ENCODE measurements around the gene CELSR1. TPM values are rescaled to one million over a fixed set of nuclear protein-coding genes. Genes with fewer than 3 reads are reported as not detected.
A peak's percentile ranks its signal among the peaks of the same experiment; 100 is the strongest.

The CELSR1 gene
- total and polyA plus RNA-seq, 2 donors from 2014 or later: 15.7 to 49.9 TPM

GRCh38 chr22:46353483-46354105 is 183.8 kb downstream of the CELSR1 start:
- Histone ChIP-seq H3K36me3 (ENCODE audit: control insufficient read depth in 2 of 3, insufficient read depth in 3 of 3, low read length in 3 of 3) (peaks cover 3 to 46% (median 32%) of the 10 kb centered on the region in 3 donors), H3K9ac (ENCODE audit: low read length in 3 of 3) (no peak overlapping the region)
- DNase-seq: peak in 1 of 5 donors; percentile 34

DNA sequence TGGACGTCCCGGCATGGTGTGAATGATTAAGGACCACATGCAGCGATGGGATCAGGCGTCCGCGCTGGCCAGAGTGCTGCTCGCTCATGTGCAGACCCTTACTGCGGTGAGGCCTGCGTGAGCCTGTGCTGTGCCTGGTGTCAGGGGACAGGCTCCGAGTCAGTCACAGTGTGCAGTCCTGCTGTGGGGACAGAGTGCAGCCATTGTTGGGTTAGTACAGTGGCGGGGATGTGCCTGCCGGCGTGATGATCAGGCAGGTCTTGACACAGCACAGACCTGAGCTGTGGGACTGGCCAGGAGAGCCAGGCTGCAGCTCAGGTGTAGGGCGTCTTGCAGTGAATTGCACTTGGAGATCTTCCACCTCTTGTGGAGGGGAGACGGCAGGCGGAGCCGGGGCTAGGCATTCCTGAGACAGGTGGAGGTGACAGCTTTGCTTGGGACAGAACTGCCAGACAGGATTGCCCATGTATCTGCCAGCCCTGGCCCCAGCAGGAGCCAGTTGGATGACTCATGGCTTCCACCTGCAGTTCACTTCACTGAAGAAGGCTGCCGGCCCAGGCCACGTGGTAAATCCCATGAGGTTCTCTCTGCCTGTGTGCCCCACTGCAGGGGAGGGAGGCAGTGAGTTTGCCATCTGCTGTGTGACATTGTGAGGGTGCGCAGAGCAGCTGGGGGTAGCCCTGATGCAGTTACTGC is 184.6 kb downstream of the CELSR1 start:
- no peak overlapping the region for H3K9ac ChIP-seq (ENCODE audit: low read length in 3 of 3)
- DNase-seq: peak in 1 of 5 donors; percentile 89
- H3K27ac ChIP-seq (ENCODE audit: low read depth in 2 of 2, low read length in 2 of 2): no peak overlapping the region
- no peak overlapping the region for H3K4me3 ChIP-seq (ENCODE audit: low read length in 3 of 3)
- H3K36me3 ChIP-seq (ENCODE audit: control insufficient read depth in 2 of 3, insufficient read depth in 3 of 3, low read length in 3 of 3): peaks cover 3 to 53% (median 39%) of the 10 kb centered on the region in 3 donors
- H3K4me1 ChIP-seq (ENCODE audit: control insufficient read depth in 2 of 3, insufficient read depth in 2 of 3, low read depth in 1 of 3, low read length in 3 of 3): no peaks in the 10 kb centered on the region
- no peaks in the 10 kb centered on the region for H3K27me3 ChIP-seq (ENCODE audit: control insufficient read depth, insufficient read depth, low read length)
- intact Hi-C loops (cut with DNase I): no loop called here
- TF ChIP-seq, protein P1, sequence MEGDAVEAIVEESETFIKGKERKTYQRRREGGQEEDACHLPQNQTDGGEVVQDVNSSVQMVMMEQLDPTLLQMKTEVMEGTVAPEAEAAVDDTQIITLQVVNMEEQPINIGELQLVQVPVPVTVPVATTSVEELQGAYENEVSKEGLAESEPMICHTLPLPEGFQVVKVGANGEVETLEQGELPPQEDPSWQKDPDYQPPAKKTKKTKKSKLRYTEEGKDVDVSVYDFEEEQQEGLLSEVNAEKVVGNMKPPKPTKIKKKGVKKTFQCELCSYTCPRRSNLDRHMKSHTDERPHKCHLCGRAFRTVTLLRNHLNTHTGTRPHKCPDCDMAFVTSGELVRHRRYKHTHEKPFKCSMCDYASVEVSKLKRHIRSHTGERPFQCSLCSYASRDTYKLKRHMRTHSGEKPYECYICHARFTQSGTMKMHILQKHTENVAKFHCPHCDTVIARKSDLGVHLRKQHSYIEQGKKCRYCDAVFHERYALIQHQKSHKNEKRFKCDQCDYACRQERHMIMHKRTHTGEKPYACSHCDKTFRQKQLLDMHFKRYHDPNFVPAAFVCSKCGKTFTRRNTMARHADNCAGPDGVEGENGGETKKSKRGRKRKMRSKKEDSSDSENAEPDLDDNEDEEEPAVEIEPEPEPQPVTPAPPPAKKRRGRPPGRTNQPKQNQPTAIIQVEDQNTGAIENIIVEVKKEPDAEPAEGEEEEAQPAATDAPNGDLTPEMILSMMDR (IDR thresholded peaks at IDR 0.05; ENCODE audit: borderline replicate concordance, extremely low read depth, insufficient read depth): no peak
- no peaks in the 10 kb centered on the region for H3K9me3 ChIP-seq (ENCODE audit: control insufficient read depth in 2 of 3, insufficient read depth in 1 of 3, low read length in 3 of 3)
- FAIRE-seq: no peak

More at GRCh38 chr22:46353483-46354105, 183.8 kb downstream of the CELSR1 start:
- Histone ChIP-seq H3K27me3 (ENCODE audit: control insufficient read depth, insufficient read depth, low read length) (no peaks in the 10 kb centered on the region), H3K4me1 (ENCODE audit: control insufficient read depth in 2 of 3, insufficient read depth in 2 of 3, low read depth in 1 of 3, low read length in 3 of 3) (no peaks in the 10 kb centered on the region), H3K27ac (ENCODE audit: low read depth in 2 of 2, low read length in 2 of 2) (no peak overlapping the region), H3K9me3 (ENCODE audit: control insufficient read depth in 2 of 3, insufficient read depth in 1 of 3, low read length in 3 of 3) (no peaks in the 10 kb centered on the region), H3K4me3 (ENCODE audit: low read length in 3 of 3) (no peak overlapping the region)
- FAIRE-seq: no peak
- TF ChIP-seq, protein P1 (IDR thresholded peaks at IDR 0.05; ENCODE audit: borderline replicate concordance, extremely low read depth, insufficient read depth): no peak
- intact Hi-C loops (cut with DNase I): no loop called here

GRCh38 chr22:46352276-46352675 is 185.1 kb downstream of the CELSR1 start:
- H3K36me3 ChIP-seq (ENCODE audit: control insufficient read depth in 2 of 3, insufficient read depth in 3 of 3, low read length in 3 of 3): peaks cover 3 to 56% (median 38%) of the 10 kb centered on the region in 3 donors
- no peak for FAIRE-seq

More at GRCh38 chr22:46352276-46352675, 185.1 kb downstream of the CELSR1 start:
- Histone ChIP-seq H3K9me3 (ENCODE audit: control insufficient read depth in 2 of 3, insufficient read depth in 1 of 3, low read length in 3 of 3) (no peaks in the 10 kb centered on the region), H3K27me3 (ENCODE audit: control insufficient read depth, insufficient read depth, low read length) (no peaks in the 10 kb centered on the region), H3K9ac (ENCODE audit: low read length in 3 of 3) (no peak overlapping the region), H3K27ac (ENCODE audit: low read depth in 2 of 2, low read length in 2 of 2) (no peak overlapping the region), H3K4me1 (ENCODE audit: control insufficient read depth in 2 of 3, insufficient read depth in 2 of 3, low read depth in 1 of 3, low read length in 3 of 3) (no peaks in the 10 kb centered on the region), H3K4me3 (ENCODE audit: low read length in 3 of 3) (no peak overlapping the region)
- TF ChIP-seq, protein P1 (IDR thresholded peaks at IDR 0.05; ENCODE audit: borderline replicate concordance, extremely low read depth, insufficient read depth): no peak
- intact Hi-C loops (cut with DNase I): no loop called here
- peak in 1 of 5 donors; percentile 40 for DNase-seq

Data from kidney (tissue), 14 donors.